SK-N-SH treated with all-trans-retinoic acid at 6 μM for 48 hours (cell line): Measurements from ENCODE around the gene MAP10.

Experiments used
- ARNTL ChIP-seq: fragments of 450-650 bp; formaldehyde crosslinking; IDR thresholded peaks from 2 replicates; pipeline ENCODE4 v1.5.0; 2020; ENCODE audit warnings: low read depth, mild to moderate bottlenecking, moderate library complexity, borderline replicate concordance
- PATZ1 ChIP-seq: fragments of 250-450 bp; sonication (Bioruptor Pico); IDR thresholded peaks from 2 replicates; pipeline ENCODE4 v1.8.0; 2020; ENCODE audit warnings: mild to moderate bottlenecking, moderate library complexity, borderline replicate concordance
- SNAI2 ChIP-seq: fragments of 250-450 bp; sonication (Bioruptor Pico); IDR thresholded peaks from 2 replicates; pipeline ENCODE4 v1.5.0; 2020; ENCODE audit warnings: mild to moderate bottlenecking, moderate library complexity
- ZFP3 ChIP-seq: fragments of 250-450 bp; sonication (Bioruptor Pico); IDR thresholded peaks from 2 replicates; pipeline ENCODE4 v1.5.0; 2020; ENCODE audit warnings: mild to moderate bottlenecking, moderate library complexity
- ZFP30 ChIP-seq: fragments of 450-650 bp; formaldehyde crosslinking; IDR thresholded peaks from 2 replicates; pipeline ENCODE4 v1.5.0; 2022; ENCODE audit warnings: mild to moderate bottlenecking, moderate library complexity

GRCh38 chr1:232820431-232820830, 15.2 kb downstream of the MAP10 start:
- TF ChIP-seq ZFP30 (CRISPR knock-in tag), result no peak
- no peak for TF ChIP-seq ARNTL (CRISPR knock-in tag)
- TF ChIP-seq ZFP3 (CRISPR knock-in tag), result no peak
- TF ChIP-seq PATZ1, result no peak
- TF ChIP-seq SNAI2 (CRISPR knock-in tag), result no peak
